Measurements from ENCODE around the gene LIMCH1. TPM values are rescaled to one million over a fixed set of nuclear protein-coding genes. Genes with fewer than 3 reads are reported as not detected.

Gene LIMCH1
- total RNA-seq, 1 experiment from 2014 or later, result 19.7 TPM

- no peaks in the 10 kb centered on the region for H3K4me1 ChIP-seq (ENCODE audit: insufficient read depth, low read length)
- H3K9me3 ChIP-seq (ENCODE audit: low read length), result no peaks in the 10 kb centered on the region
- DNase-seq (no peak), ATAC-seq (no peak)
- intact Hi-C loops (cut with micrococcal nuclease), result no loop called here
- no peaks in the 10 kb centered on the region for H3F3A ChIP-seq (ENCODE audit: low read length, unreplicated experiment)
- H3K79me2 ChIP-seq (ENCODE audit: low read length), result no peaks in the 10 kb centered on the region
- H2AFZ ChIP-seq (ENCODE audit: low read length), result no peak overlapping the region
- H3K4me3 ChIP-seq (ENCODE audit: low read length), result no peak overlapping the region
- H4K20me1 ChIP-seq (ENCODE audit: low read length), result no peaks in the 10 kb centered on the region
- H3K4me2 ChIP-seq (ENCODE audit: low read length), result no peak overlapping the region
- no peak overlapping the region for H3K27ac ChIP-seq (ENCODE audit: low read length)
- TF ChIP-seq EZH2phosphoT487 (IDR thresholded peaks at IDR 0.05; ENCODE audit: borderline replicate concordance, low read length) (no peak), EZH2 (IDR thresholded peaks at IDR 0.05; ENCODE audit: low read length, unreplicated experiment) (no peak), CTCF (conservative IDR thresholded peaks at IDR 0.05; ENCODE audit: low read depth, low read length) (no peak)
- no peaks in the 10 kb centered on the region for H3K27me3 ChIP-seq (ENCODE audit: low read length)
- CTCF ChIA-PET, result no interaction called here
- no peak overlapping the region for H3K9ac ChIP-seq (ENCODE audit: low read length)
- no TSS peak for BruUV-seq (replicated peaks)
- POLR2A ChIA-PET (ENCODE audit: unreplicated experiment), result no interaction called here
- no peaks in the 10 kb centered on the region for H3K9me2 ChIP-seq (replicated peaks; ENCODE audit: low read length)
- no peaks in the 10 kb centered on the region for H3K36me3 ChIP-seq (ENCODE audit: low read depth, low read length)
These were observed 25.4 kb upstream of the LIMCH1 start for GRCh38 chr4:41512596-41512995.

GRCh38 chr4:41514169-41514568 is 23.8 kb upstream of the LIMCH1 start:
- H3F3A ChIP-seq (ENCODE audit: low read length, unreplicated experiment), result no peaks in the 10 kb centered on the region
- H3K4me3 ChIP-seq (ENCODE audit: low read length), result no peak overlapping the region
- no peaks in the 10 kb centered on the region for H3K27me3 ChIP-seq (ENCODE audit: low read length)
- H3K9ac ChIP-seq (ENCODE audit: low read length), result no peak overlapping the region
- no TSS peak for BruUV-seq (replicated peaks)
- H2AFZ ChIP-seq (ENCODE audit: low read length), result no peak overlapping the region
- H4K20me1 ChIP-seq (ENCODE audit: low read length), result no peaks in the 10 kb centered on the region
- ChIA-PET POLR2A (ENCODE audit: unreplicated experiment) (no interaction called here), CTCF (no interaction called here)
- no peaks in the 10 kb centered on the region for H3K9me3 ChIP-seq (ENCODE audit: low read length)
- H3K4me1 ChIP-seq (ENCODE audit: insufficient read depth, low read length), result no peaks in the 10 kb centered on the region
- H3K9me2 ChIP-seq (replicated peaks; ENCODE audit: low read length), result no peaks in the 10 kb centered on the region
- H3K4me2 ChIP-seq (ENCODE audit: low read length), result no peak overlapping the region
- H3K36me3 ChIP-seq (ENCODE audit: low read depth, low read length), result no peaks in the 10 kb centered on the region
- intact Hi-C loops (cut with micrococcal nuclease), result no loop called here
- DNase-seq (no peak), ATAC-seq (no peak)
- no peak overlapping the region for H3K27ac ChIP-seq (ENCODE audit: low read length)
- no peaks in the 10 kb centered on the region for H3K79me2 ChIP-seq (ENCODE audit: low read length)
- TF ChIP-seq CTCF (conservative IDR thresholded peaks at IDR 0.05; ENCODE audit: low read depth, low read length) (no peak), EZH2phosphoT487 (IDR thresholded peaks at IDR 0.05; ENCODE audit: borderline replicate concordance, low read length) (no peak), EZH2 (IDR thresholded peaks at IDR 0.05; ENCODE audit: low read length, unreplicated experiment) (no peak)

DNA sequence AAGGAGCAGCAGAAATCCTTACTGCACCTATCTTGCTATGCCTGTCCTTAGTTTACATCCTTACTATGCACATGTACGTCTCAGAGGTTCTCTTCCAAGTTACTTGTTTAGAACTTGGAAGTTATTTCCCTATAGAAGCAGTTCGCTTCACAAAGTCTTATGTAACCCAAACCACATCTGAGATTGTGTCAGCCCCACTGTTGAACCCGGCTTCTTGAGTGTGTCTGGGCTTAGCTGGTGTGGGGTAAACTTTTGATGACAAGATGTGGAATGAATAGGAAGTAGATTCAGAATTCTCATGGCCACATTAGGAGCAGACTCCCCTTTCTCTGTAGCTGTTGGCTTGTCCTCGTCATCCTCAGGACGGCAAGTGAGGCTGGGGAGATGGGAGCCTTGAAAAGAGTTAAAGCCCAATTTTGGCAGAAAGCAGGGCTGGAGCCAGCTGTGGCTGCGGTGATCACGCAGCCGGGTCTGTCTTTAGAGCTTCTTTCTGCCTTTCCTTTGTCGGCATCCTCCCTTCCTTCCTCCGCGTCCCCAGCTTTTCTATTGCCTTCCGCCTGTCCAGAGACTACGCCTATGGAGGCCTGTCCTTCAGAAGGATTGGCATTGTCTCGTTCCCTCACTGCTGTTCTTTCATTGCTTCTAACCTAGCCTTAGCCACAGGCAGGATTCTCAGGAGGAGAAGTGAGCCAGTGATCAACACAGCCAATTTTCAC is 23.0 kb upstream of the LIMCH1 start:
- BruUV-seq (replicated peaks), result no TSS peak
- H2AFZ ChIP-seq (ENCODE audit: low read length), result no peak overlapping the region
- no peaks in the 10 kb centered on the region for H4K20me1 ChIP-seq (ENCODE audit: low read length)
- DNase-seq, result no peak
- H3K9me3 ChIP-seq (ENCODE audit: low read length), result no peaks in the 10 kb centered on the region
- no peaks in the 10 kb centered on the region for H3K79me2 ChIP-seq (ENCODE audit: low read length)
- no peak for ATAC-seq
- no peak overlapping the region for H3K27ac ChIP-seq (ENCODE audit: low read length)
- H3K4me3 ChIP-seq (ENCODE audit: low read length), result no peak overlapping the region
- no peaks in the 10 kb centered on the region for H3K4me1 ChIP-seq (ENCODE audit: insufficient read depth, low read length)
- POLR2A ChIA-PET (ENCODE audit: unreplicated experiment), result no interaction called here
- H3K27me3 ChIP-seq (ENCODE audit: low read length), result no peaks in the 10 kb centered on the region
- intact Hi-C loops (cut with micrococcal nuclease), result no loop called here
- TF ChIP-seq CTCF (conservative IDR thresholded peaks at IDR 0.05; ENCODE audit: low read depth, low read length), result no peak
- no peak for TF ChIP-seq EZH2 (IDR thresholded peaks at IDR 0.05; ENCODE audit: low read length, unreplicated experiment)
- TF ChIP-seq EZH2phosphoT487 (IDR thresholded peaks at IDR 0.05; ENCODE audit: borderline replicate concordance, low read length), result no peak
- CTCF ChIA-PET, result no interaction called here
- no peaks in the 10 kb centered on the region for H3F3A ChIP-seq (ENCODE audit: low read length, unreplicated experiment)
- no peak overlapping the region for H3K4me2 ChIP-seq (ENCODE audit: low read length)
- no peaks in the 10 kb centered on the region for H3K9me2 ChIP-seq (replicated peaks; ENCODE audit: low read length)
- no peak overlapping the region for H3K9ac ChIP-seq (ENCODE audit: low read length)
- no peaks in the 10 kb centered on the region for H3K36me3 ChIP-seq (ENCODE audit: low read depth, low read length)

Measured in PC-3 (cell line).